NCI-H82 treated with DMSO at 0.1 percent for 48 hours (cell line): ENCODE measurements around the gene SH3GL2.
"Not testable (repeated sequence)": the region's sequence is repeated elsewhere in the genome, so short reads cannot be mapped to it uniquely, and the experiment has no call there.

Experiments used
- DNase-seq: peaks from one replicate; lab custom pipeline; 2025; ENCODE audit not compliant: unreplicated experiment; lab: John Stamatoyannopoulos, UW

SH3GL2 gene

DNA sequence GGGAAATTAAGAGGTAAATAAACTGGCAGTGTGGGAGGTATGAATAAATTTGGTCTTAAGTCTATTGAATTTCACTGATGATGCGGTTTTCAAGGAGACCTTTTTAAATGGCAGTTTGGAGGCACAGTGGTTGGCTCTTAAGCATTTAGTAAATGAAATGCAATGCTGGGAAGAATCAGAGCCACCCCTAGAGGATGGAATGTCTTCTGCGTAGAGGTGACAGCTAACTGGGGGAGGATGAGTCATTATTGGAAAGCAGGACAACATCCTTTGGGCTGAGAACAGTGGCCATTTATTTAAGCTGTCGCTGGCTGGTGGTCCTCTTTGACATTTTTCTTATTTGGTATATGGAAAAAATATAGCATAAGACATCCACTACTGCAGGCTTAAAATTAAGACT is 163.2 kb downstream of the SH3GL2 start:
- DNase-seq: no peak

DNA sequence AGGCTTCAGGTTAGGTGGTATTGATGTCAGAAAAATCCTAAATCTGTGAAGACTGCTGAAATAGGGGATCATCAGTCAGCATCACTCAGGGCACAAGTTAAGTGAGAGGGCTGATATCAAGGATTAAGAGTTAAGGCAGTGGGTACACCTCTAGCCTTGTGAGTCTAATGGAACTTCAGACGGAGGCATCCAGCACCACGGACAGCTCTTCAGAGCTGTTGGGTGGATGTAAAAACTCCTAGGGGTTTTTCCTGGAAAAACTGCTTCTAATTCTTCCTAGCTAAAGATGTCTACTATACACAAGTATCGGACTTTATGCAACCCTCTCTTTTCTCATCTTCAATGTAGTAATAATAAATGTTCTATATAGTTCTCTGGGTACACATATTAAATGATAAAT is 165.9 kb downstream of the SH3GL2 start:
- DNase-seq: no peak

GRCh38 chr9:17750269-17750668 is 171.4 kb downstream of the SH3GL2 start:
- DNase-seq: no peak

DNA sequence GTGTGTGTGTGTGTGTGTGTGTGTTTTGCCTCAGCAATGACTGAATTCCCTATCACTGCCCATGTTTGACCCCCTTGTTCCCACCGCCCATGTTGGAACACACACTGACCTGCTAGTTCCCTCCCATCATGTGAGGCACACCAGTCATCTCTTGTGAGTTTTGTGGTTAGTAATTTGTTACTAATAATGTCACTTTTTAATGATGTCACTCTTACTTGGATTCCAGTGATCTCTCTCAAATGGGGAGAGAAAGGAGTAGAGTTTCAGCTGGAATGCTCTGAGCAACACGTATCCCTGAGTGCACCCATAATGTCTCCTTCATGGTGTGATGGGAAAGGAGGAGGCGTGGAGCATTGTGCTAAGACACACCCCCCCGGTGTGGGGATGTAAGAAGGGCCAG is 172.6 kb downstream of the SH3GL2 start:
- DNase-seq: no peak

DNA sequence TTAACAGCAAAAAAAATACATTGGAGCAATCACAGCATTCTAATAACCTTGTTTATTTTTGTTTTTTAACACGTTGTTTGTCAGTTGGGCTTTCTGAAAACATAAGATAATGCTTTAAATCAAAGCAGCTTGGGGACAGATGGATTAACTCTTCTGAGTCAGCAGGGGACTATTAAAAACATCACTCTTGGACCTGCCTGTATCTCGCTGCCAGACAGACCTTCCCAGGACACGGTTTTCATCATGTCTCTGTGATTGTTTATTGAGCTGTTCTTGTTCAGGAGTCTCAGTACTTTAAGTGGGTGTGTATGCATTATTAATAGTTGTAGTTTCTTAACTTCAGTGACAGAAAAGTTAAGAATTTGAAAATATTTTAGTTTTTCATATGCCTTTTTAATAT is 173.2 kb downstream of the SH3GL2 start:
- DNase-seq: no peak

GRCh38 chr9:17757816-17758215 is 178.9 kb downstream of the SH3GL2 start:
- DNase-seq: no peak

- no peak for DNase-seq
Measured at GRCh38 chr9:17760250-17760649, 181.4 kb downstream of the SH3GL2 start.

DNA sequence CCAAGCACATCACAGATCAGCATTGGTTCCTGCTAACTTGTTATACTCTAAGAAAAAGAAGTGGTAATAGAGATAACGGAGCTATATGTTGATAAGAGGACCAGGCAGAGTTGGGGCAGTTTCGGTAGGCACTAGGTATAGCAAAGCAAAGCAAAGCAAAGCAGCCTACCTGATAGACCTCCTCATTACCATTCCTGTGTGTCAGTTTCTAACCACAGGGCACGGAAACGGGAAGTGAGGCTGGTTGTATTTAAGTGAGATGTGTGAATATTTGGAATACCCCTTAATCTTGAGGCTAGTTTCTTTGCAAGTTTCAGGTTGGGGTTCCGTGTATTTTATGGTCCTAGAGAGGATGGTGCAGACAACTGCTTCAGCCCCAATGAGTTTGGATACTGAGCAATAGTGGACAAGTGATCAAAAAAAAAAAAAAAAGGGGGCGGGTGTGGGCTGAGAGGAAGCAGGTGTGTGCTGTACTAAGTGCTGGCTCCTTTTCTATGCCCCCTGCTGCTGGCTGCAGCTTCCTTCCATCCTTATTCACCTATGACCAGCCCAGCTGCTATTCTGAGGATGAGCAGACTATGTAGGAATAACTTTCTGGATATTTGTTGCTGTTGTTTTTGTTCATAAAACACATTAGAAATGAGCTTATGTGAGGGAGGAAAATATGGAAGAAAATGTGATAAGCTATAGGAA is 183.3 kb downstream of the SH3GL2 start:
- no peak for DNase-seq

GRCh38 chr9:17764306-17764705 is 185.4 kb downstream of the SH3GL2 start:
- no peak for DNase-seq

GRCh38 chr9:17765131-17765530 is 186.3 kb downstream of the SH3GL2 start:
- DNase-seq: not testable (repeated sequence)

DNA sequence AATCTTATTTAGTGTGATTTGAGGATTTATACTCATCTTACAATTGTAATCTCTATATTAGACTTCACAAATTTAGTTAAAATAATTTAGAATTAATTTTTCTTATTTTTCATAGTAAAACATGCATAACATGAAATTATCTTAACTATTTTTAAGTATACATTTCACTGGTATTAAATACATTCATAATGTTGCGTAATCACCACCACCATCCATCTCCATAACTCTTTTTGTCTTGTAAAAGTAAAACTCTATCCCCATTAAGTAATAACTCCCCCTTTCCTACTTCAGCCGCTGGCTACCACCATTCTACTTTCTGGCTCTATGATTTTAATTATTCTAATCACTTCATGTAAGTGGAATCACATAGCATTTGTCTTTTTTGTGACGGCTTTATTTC is 193.4 kb downstream of the SH3GL2 start:
- no peak for DNase-seq

DNA sequence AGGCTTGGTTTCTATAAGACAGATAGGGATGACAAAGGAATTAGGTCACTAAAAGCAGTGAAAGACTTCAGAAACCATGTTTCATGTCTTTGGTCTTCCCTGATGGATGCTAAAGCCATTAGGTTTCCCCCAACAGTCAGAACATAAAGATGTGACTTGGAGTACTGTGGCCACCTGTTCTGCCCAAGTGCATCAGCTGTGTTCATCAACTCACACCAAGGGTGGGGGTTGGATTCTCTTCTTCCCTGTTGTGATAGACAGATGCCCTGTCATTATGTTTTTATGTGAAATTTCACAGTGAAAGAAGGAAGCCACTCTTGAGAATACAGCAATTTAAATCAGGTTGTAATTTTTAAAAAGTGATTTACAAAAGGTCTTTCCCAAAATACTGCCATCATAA is 196.8 kb downstream of the SH3GL2 start:
- no peak for DNase-seq

DNA sequence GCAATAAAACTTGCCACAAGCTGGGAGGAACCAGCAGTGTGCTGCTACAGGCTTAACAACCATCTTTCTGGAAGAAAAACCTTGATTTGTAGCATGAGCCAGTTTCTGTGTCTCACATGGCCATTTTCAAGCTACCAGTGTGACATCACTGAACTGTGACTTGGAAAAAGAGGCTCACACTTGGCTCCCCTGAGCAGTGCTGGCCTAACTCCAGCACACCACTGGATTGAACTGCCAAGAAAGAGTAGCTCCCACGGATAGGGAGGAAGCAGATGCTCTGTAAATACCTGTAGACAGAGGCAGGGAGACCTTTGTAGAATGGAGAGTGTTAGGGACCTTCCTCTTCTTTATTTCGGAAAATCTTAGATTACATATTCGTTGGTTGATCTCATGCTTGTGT is 197.9 kb downstream of the SH3GL2 start:
- DNase-seq: no peak

DNA sequence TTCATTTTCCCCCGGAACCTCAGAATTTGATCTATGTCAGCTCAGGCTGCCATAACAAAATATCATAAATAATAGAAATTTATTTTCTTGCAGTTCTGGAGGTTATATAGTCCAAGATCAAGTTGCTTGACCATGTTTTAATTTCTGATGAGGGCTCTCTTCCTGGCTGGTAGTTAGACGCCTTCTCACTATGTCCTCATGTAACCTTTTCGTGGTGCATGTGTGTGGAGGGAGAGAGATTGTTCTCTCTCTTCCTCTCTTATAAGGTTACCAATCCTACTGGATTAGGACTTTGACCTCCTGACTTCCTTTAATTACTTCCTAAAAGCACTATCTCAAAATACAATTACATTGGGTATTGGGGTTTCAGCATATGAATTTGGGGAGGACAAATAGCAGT is 198.6 kb downstream of the SH3GL2 start:
- no peak for DNase-seq

DNA sequence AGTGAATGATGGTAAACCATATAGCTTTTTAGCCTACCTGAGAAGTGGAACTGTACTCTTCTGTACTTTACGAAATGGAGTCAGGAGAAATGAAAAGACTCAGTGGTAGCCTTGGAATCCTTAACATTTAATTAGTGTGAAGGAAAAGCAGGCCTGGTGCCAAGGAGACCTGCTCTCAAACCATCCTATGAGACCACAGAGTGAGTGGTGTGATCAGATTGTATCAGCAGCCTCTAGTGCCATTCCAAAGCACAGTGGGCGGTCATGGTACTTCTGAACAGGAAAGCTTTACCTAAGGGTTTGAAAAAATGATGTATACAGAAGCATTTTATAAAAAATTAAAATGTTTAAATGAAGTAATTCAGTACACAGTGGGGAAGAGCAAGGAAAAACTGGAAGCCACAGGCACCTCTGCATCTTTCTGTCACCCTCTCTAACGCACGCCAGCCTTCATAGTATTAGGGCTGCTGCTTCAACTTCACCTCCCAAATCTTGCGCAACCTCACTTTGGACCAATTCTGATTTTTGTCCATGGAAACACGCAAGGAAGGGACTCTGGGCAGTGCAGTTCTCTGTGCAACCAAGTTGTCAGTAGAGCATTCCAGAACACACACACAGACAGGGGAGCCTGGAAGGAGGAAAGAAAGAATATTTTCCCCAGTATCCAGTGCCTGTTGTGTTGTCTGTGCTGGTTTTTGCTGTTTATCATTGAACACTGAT is 203.7 kb downstream of the SH3GL2 start:
- no peak for DNase-seq

- DNase-seq: no peak
Measured at GRCh38 chr9:17783227-17783626, 204.4 kb downstream of the SH3GL2 start.

DNA sequence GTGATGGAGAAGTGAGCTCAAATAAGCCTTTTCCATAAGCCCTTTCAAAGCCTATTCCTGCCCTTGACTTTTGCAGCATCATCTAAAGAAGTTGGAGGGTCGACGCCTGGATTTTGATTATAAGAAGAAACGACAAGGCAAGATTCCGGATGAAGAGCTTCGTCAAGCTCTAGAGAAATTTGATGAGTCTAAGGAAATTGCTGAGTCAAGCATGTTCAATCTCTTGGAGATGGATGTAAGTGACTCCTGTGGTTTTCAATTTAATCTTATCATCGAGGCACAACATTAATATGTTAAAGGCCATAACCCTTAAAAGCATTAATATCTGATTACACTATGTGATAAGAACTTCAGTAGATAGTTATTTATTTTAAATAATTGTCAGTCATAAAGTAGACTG is 210.4 kb downstream of the SH3GL2 start:
- no peak for DNase-seq

DNA sequence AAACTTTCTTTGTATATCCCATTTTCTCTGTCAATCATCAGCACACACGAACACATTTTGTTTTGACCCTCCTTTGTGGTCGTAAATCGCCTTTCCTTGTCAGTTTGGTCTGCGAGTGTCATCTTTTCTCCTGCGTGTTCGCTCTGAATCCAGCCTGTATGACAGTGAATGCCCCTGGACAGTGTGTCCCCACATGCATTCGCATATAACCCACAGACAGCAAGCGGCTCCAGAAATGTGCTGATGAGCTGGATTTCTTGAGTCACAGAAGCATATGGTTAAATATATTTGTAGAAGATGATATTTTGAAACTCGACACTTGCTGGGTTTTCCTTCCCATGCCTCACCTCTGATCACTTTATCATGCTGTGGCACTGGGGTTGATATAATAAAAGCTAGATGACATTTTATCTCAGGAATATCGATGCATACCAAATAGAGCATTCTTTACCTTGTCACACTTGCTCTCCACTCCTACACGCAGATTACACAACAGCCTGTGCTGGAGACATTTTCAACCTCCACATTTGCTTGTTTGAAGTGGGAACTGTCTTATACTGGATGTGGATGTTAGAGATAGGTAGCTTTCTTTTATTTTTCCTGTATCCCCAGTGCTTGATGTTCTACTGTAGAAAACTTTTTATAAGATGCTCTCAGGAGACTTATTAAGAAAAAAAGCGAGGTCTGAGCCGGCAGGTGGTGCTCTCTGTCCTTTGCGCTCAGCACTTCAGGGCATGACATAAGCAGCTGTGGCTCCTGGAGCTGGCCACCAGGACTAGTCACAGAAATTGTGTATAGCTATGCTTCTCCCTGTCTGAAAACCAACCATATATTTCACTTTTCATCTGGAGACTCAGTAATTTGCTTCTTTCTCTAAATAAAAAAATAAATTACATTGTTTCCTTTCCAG is 215.1 kb downstream of the SH3GL2 start:
- DNase-seq: no peak

DNA sequence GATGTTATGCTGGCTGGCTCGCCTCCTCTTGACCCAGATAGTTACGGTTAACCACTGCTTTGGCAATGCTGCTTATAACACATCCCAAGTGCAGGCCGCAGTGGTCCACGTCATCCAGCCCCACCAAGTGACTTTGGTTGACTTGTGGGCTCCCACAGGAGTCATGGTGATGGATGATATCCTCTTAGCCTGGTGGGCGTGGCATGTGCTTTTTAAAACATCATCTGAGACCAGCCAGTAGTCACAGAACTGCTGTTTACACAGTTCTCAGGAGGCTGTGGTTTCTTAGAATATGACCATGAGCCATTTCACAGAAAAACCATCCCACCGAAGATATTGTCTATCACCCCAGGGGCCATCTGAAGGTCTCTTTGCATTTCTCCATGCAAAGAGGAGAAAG is 216.9 kb downstream of the SH3GL2 start:
- no peak for DNase-seq

DNA sequence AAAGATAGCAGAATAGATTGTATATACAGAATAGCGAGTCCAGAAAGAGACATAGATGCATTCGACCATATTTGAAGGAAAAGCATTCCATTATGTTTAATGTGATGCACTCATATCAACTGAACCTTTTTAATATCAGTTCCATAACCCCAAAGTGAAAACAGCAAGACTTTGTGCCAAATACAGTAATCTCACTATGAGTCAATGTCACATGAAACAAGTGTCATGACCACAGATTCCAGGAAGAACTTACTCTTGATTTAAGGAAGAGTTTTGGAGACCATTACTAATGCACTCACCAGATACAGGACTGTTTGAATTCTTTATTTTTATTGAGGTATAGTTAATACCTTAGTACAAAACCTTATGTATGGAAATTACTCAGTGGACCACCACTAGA is 220.5 kb downstream of the SH3GL2 start:
- DNase-seq: no peak

- DNase-seq: no peak
Measured at GRCh38 chr9:17800418-17800817, 221.6 kb downstream of the SH3GL2 start.
